Panc1 (cell line): ENCODE results near the gene ERGIC1. TPM values are rescaled to one million over a fixed set of nuclear protein-coding genes. Genes with fewer than 3 reads are reported as not detected.
A peak's percentile ranks its signal among the peaks of the same experiment; 100 is the strongest.

ENCODE experiments used
- ATAC-seq: fragments of 200-7000 bp; cut with Tn5 transposase; 2 replicates; pipeline ENCODE4 v1.9.1; 2020; ENCODE audit warnings: mild to moderate bottlenecking, moderate library complexity
- BruUV-seq: library from RNA; stranded (reverse); fragments of 400-500 nt; replicated peaks from 2 replicates; lab custom pipeline; 2021; lab: Mats Ljungman, UMichigan
- CTCF ChIA-PET: fragments of 300-600 bp; sonication (Branson Sonifier 250); formaldehyde crosslinking; loops from one replicate; lab custom pipeline; 2022; ENCODE audit warnings: antibody characterized with exemption; lab: Charles Lee
- POLR2A ChIA-PET: fragments of 300-600 bp; sonication (Branson Sonifier 250); formaldehyde crosslinking; loops from one replicate; lab custom pipeline; 2022; ENCODE audit warnings: antibody characterized with exemption; lab: Charles Lee
- DNase-seq: peaks from one replicate; pipeline ENCODE4 v3.0.0-alpha.2; 2010; ENCODE audit warnings: low read depth, low spot score
- H3K27ac ChIP-seq: 2 replicates; pipeline ENCODE4 v1.5.1; 2011; ENCODE audit warnings: mild to moderate bottlenecking, low read length, inconsistent platforms
- H3K27me3 ChIP-seq: fragments of 200-500 bp; sonication (Bioruptor generic); 2 replicates; pipeline ENCODE4 v1.6.0; 2014; ENCODE audit warnings: low read length, inconsistent platforms; ENCODE audit not compliant: control insufficient read depth, insufficient read depth
- H3K36me3 ChIP-seq: fragments of 200-500 bp; sonication (Bioruptor generic); 2 replicates; pipeline ENCODE4 v1.5.1; 2014; ENCODE audit warnings: inconsistent platforms, mild to moderate bottlenecking, low read length, moderate library complexity; ENCODE audit not compliant: control insufficient read depth, insufficient read depth
- H3K4me1 ChIP-seq: 2 replicates; pipeline ENCODE4 v1.5.1; 2011; ENCODE audit warnings: inconsistent platforms, mild to moderate bottlenecking, low read length, moderate library complexity; ENCODE audit not compliant: control insufficient read depth, insufficient read depth
- H3K4me3 ChIP-seq, 2 experiments: 2 replicates each; pipeline ENCODE4 v1.5.1; 2011 to 2012; ENCODE audit warnings: low read depth in 2 of 2, low read length in 2 of 2, mild to moderate bottlenecking in 2 of 2, inconsistent platforms in 1 of 2, moderate library complexity in 1 of 2
- H3K9me3 ChIP-seq: fragments of 200-500 bp; sonication (Bioruptor generic); 2 replicates; pipeline ENCODE4 v1.5.1; 2014; ENCODE audit warnings: low read depth, mild to moderate bottlenecking, inconsistent platforms, low read length, moderate library complexity; ENCODE audit not compliant: control insufficient read depth, insufficient read depth
- CTCF ChIP-seq: fragments of 450-650 bp; IDR thresholded peaks from 2 replicates; pipeline ENCODE4 v1.5.1; 2017; ENCODE audit warnings: mild to moderate bottlenecking
- POLR2AphosphoS5 ChIP-seq: IDR thresholded peaks from 2 replicates; pipeline ENCODE4 v1.6.1; 2012; ENCODE audit warnings: mild to moderate bottlenecking, low read depth, low read length, moderate library complexity
- REST ChIP-seq, 2 experiments: IDR thresholded peaks; 2 replicates each; pipeline ENCODE4 v1.6.1; 2011 to 2012; ENCODE audit warnings: low read depth in 2 of 2, control low read depth in 1 of 2, low read length in 1 of 2, mild to moderate bottlenecking in 1 of 2, moderate library complexity in 1 of 2; ENCODE audit not compliant: insufficient read depth in 1 of 2
- SIN3A ChIP-seq: IDR thresholded peaks from 2 replicates; pipeline ENCODE4 v1.6.1; 2012; ENCODE audit warnings: low read depth, mild to moderate bottlenecking, low read length, moderate library complexity, borderline replicate concordance; ENCODE audit not compliant: insufficient read depth
- TCF7L2 ChIP-seq: IDR thresholded peaks from 2 replicates; pipeline ENCODE4 v1.6.1; 2011; ENCODE audit warnings: mild to moderate bottlenecking, low read depth, low read length, inconsistent platforms
- in situ Hi-C: cut with HindIII; loops from 2 replicates; pipeline ENCODE4 v1.10.0; 2016; ENCODE audit warnings: low sequenced_read_pairs, low pct_unique_long_range_greater_than_20kb
- intact Hi-C: fragments of 100-400 bp; cut with micrococcal nuclease; formaldehyde crosslinking; loops from one replicate; pipeline ENCODE4 v1.10.0; 2022; ENCODE audit not compliant: unreplicated experiment
- total RNA-seq: library from RNA; stranded (reverse); gene quantifications from one replicate; pipeline ENCODE4 v1.2.1, GENCODE V29; 2021; ENCODE audit not compliant: unreplicated experiment

The ERGIC1 gene
- total RNA-seq, 1 experiment from 2014 or later, result 206 TPM

GRCh38 chr5:172898218-172898842 is 64.3 kb downstream of the ERGIC1 start:
- Histone ChIP-seq H3K27me3 (no peaks in the 10 kb centered on the region), H3K9me3 (no peaks in the 10 kb centered on the region), H3K36me3 (no peaks in the 10 kb centered on the region; the same call in 1 of the 2 replicates), H3K4me3 (no peak overlapping the region), H3K27ac (peak overlapping the region; percentile 80), H3K4me1 (peaks cover 45% of the 10 kb centered on the region)
- POLR2A ChIA-PET, result no interaction called here
- ATAC-seq (no peak), DNase-seq (no peak)
- CTCF ChIA-PET, result interaction anchor here (0.6 kb wide), 2 partner anchors 40 to 181 kb away, joined by 3 to 5 read pairs; no protein-coding TSS in a partner anchor
- TF ChIP-seq REST (IDR thresholded peaks at IDR 0.05; ENCODE audit: insufficient read depth in 1 of 2, low read depth in 2 of 2, low read length in 1 of 2) (no peak), TCF7L2 (no peak), SIN3A (no peak), CTCF (no peak), POLR2AphosphoS5 (no peak)
- in situ Hi-C loops, result no loop called here
- intact Hi-C loops, result no loop called here
- no TSS peak for BruUV-seq

GRCh38 chr5:172898843-172899369 is 64.9 kb downstream of the ERGIC1 start:
- intact Hi-C loops (no loop called here), in situ Hi-C loops (no loop called here)
- H3K36me3 ChIP-seq, result no peaks in the 10 kb centered on the region; the same call in 1 of the 2 replicates
- H3K4me1 ChIP-seq, result peaks cover 51% of the 10 kb centered on the region
- DNase-seq (no peak), ATAC-seq (no peak)
- TF ChIP-seq REST (IDR thresholded peaks at IDR 0.05; ENCODE audit: insufficient read depth in 1 of 2, low read depth in 2 of 2, low read length in 1 of 2) (no peak), POLR2AphosphoS5 (no peak), SIN3A (no peak), TCF7L2 (no peak), CTCF (no peak)
- no peak overlapping the region for H3K4me3 ChIP-seq
- ChIA-PET CTCF (no interaction called here), POLR2A (interaction anchor here (0.6 to 0.7 kb wide), 3 partner anchors 19 to 166 kb away, joined by 7 to 16 read pairs (median 8); no protein-coding TSS in a partner anchor)
- H3K9me3 ChIP-seq, result no peaks in the 10 kb centered on the region
- no TSS peak for BruUV-seq
- H3K27me3 ChIP-seq, result no peaks in the 10 kb centered on the region
- peak overlapping the region; percentile 80 for H3K27ac ChIP-seq
